Mesendoderm (in vitro differentiated cells): ENCODE data around the gene HAP1.

ENCODE experiments used
- DNase-seq: peaks from one replicate; pipeline ENCODE4 v3.0.0; 2013
- H2AK5ac ChIP-seq: 2 replicates; pipeline ENCODE4 v1.6.1; 2013; ENCODE audit warnings: low read length, inconsistent platforms
- H2BK120ac ChIP-seq: 2 replicates; pipeline ENCODE4 v1.6.1; 2013; ENCODE audit warnings: low read depth, mild to moderate bottlenecking, low read length, moderate library complexity, mixed read lengths
- H2BK15ac ChIP-seq: replicated peaks from 2 replicates; pipeline ENCODE4 v1.6.1; 2013; ENCODE audit warnings: low read depth, mild to moderate bottlenecking, moderate library complexity
- H2BK5ac ChIP-seq: 2 replicates; pipeline ENCODE4 v1.6.1; 2013; ENCODE audit warnings: low read length, inconsistent platforms
- H3K18ac ChIP-seq: 2 replicates; pipeline ENCODE4 v1.6.1; 2013; ENCODE audit warnings: mild to moderate bottlenecking, low read length, mixed read lengths
- H3K23ac ChIP-seq: one replicate; pipeline ENCODE4 v1.6.1; 2013; ENCODE audit warnings: low read length
- H3K27ac ChIP-seq: 2 replicates; pipeline ENCODE4 v1.5.1; 2013; ENCODE audit warnings: low read depth, mild to moderate bottlenecking, inconsistent platforms, low read length, moderate library complexity
- H3K27me3 ChIP-seq: 2 replicates; pipeline ENCODE4 v1.6.1; 2013; ENCODE audit warnings: low read length, control low read depth, mild to moderate bottlenecking, inconsistent platforms; ENCODE audit not compliant: insufficient read depth, poor library complexity
- H3K36me3 ChIP-seq: 2 replicates; pipeline ENCODE4 v1.6.1; 2013; ENCODE audit warnings: low read length, inconsistent platforms; ENCODE audit not compliant: control insufficient read depth, insufficient read depth
- H3K4ac ChIP-seq: one replicate; pipeline ENCODE4 v1.6.1; 2013; ENCODE audit warnings: low read depth, mild to moderate bottlenecking, low read length, moderate library complexity
- H3K4me1 ChIP-seq: 2 replicates; pipeline ENCODE4 v1.6.1; 2013; ENCODE audit warnings: low read depth, low read length, inconsistent platforms; ENCODE audit not compliant: control insufficient read depth
- H3K4me2 ChIP-seq: 2 replicates; pipeline ENCODE4 v1.6.1; 2013; ENCODE audit warnings: low read length
- H3K4me3 ChIP-seq: 2 replicates; pipeline ENCODE4 v1.5.1; 2013; ENCODE audit warnings: mild to moderate bottlenecking, low read length
- H3K56ac ChIP-seq: one replicate; pipeline ENCODE4 v1.6.1; 2013; ENCODE audit warnings: low read length
- H3K79me1 ChIP-seq: 2 replicates; pipeline ENCODE4 v1.6.1; 2013; ENCODE audit warnings: low read length, inconsistent platforms
- H3K79me2 ChIP-seq: 2 replicates; pipeline ENCODE4 v1.6.1; 2013; ENCODE audit warnings: mild to moderate bottlenecking, low read length; ENCODE audit not compliant: control insufficient read depth, insufficient read depth
- H3K9ac ChIP-seq: 2 replicates; pipeline ENCODE4 v1.6.1; 2013; ENCODE audit warnings: low read length, inconsistent platforms
- H4K5ac ChIP-seq: one replicate; pipeline ENCODE4 v1.6.1; 2013; ENCODE audit warnings: low read length
- H4K8ac ChIP-seq: one replicate; pipeline ENCODE4 v1.6.1; 2013; ENCODE audit warnings: low read depth, mild to moderate bottlenecking, control low read depth, low read length, moderate library complexity
- WGBS: extraction: QIAGEN DNeasy Blood & Tissue Kit; methylation state at CpG from one replicate; pipeline ENCODE4 v1.1.7; 2013; ENCODE audit warnings: low lambda C conversion rate, missing lambda C conversion rate; ENCODE audit not compliant: insufficient coverage; ENCODE audit errors: extremely low coverage; 5-methylcytosine and 5-hydroxymethylcytosine counted together

Gene HAP1

GRCh38 chr17:41760878-41761277 lies 26.4 kb upstream of the HAP1 start:
- Histone ChIP-seq H3K27ac (no peak overlapping the region), H2BK15ac (no peak overlapping the region), H4K5ac (no peak overlapping the region), H3K79me1 (no peaks in the 10 kb centered on the region), H3K4me2 (no peak overlapping the region), H3K9ac (no peak overlapping the region), H2BK5ac (no peak overlapping the region), H2AK5ac (no peak overlapping the region), H2BK120ac (no peak overlapping the region), H3K4me3 (no peak overlapping the region), H3K18ac (no peak overlapping the region), H3K79me2 (no peaks in the 10 kb centered on the region), H3K27me3 (no peaks in the 10 kb centered on the region), H3K4me1 (no peaks in the 10 kb centered on the region), H4K8ac (no peak overlapping the region), H3K56ac (no peak overlapping the region), H3K23ac (no peak overlapping the region), H3K36me3 (peaks cover 20% of the 10 kb centered on the region), H3K4ac (no peak overlapping the region)
- DNase-seq = no peak
- no CpG with 5 or more reads among the region's 6 CpGs for WGBS

- Histone ChIP-seq H3K36me3 (peaks cover 13% of the 10 kb centered on the region), H3K56ac (no peak overlapping the region), H2BK120ac (no peak overlapping the region), H3K4me1 (no peaks in the 10 kb centered on the region), H2AK5ac (no peak overlapping the region), H2BK5ac (no peak overlapping the region), H3K79me1 (no peaks in the 10 kb centered on the region), H3K4me3 (no peak overlapping the region), H3K79me2 (no peaks in the 10 kb centered on the region), H4K5ac (no peak overlapping the region), H4K8ac (no peak overlapping the region), H3K9ac (no peak overlapping the region), H3K4ac (no peak overlapping the region), H3K4me2 (no peak overlapping the region), H3K27me3 (no peaks in the 10 kb centered on the region), H3K18ac (no peak overlapping the region), H2BK15ac (no peak overlapping the region), H3K23ac (no peak overlapping the region), H3K27ac (no peak overlapping the region)
- no peak for DNase-seq
- WGBS = no CpG with 5 or more reads among the region's 9 CpGs
Measured at GRCh38 chr17:41758601-41759000, 24.2 kb upstream of the HAP1 start.

DNA sequence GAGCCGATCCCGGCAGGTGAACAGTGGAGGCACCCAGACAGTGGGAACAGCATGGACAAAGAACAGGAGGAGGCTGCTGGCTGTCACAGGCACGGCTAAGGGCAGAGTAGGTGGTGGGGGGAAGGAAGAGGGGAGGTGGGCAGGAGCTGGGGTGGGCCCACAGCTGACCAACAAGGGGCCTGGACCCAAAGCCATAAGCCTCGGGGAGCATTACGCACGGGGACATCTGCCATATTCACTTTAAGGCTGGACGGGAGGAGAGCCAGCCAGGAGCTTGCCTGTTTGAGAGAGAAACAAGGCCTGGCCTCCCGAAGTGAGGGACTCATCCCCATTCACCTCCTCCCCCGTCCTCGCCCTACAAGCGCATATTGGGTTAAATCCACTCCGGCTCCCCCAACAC lies 19.6 kb upstream of the HAP1 start:
- H3K9ac ChIP-seq = no peak overlapping the region
- H3K27ac ChIP-seq = no peak overlapping the region
- no peaks in the 10 kb centered on the region for H3K79me2 ChIP-seq
- WGBS = no CpG with 5 or more reads among the region's 12 CpGs
- no peak overlapping the region for H2BK120ac ChIP-seq
- no peak overlapping the region for H4K5ac ChIP-seq
- H3K27me3 ChIP-seq = no peaks in the 10 kb centered on the region
- H3K36me3 ChIP-seq = peaks cover 6% of the 10 kb centered on the region
- no peak overlapping the region for H3K23ac ChIP-seq
- no peak overlapping the region for H3K4ac ChIP-seq
- no peaks in the 10 kb centered on the region for H3K79me1 ChIP-seq
- no peak overlapping the region for H4K8ac ChIP-seq
- no peak overlapping the region for H2BK15ac ChIP-seq
- H2AK5ac ChIP-seq = no peak overlapping the region
- H3K4me3 ChIP-seq = no peak overlapping the region
- no peak overlapping the region for H3K18ac ChIP-seq
- H3K56ac ChIP-seq = no peak overlapping the region
- no peak for DNase-seq
- H3K4me1 ChIP-seq = no peaks in the 10 kb centered on the region
- no peak overlapping the region for H3K4me2 ChIP-seq
- no peak overlapping the region for H2BK5ac ChIP-seq

GRCh38 chr17:41751288-41751687 lies 16.8 kb upstream of the HAP1 start:
- Histone ChIP-seq H4K5ac (no peak overlapping the region), H3K27me3 (no peaks in the 10 kb centered on the region), H3K9ac (no peak overlapping the region), H3K36me3 (no peaks in the 10 kb centered on the region), H2BK5ac (no peak overlapping the region), H3K4me1 (no peaks in the 10 kb centered on the region), H3K4me2 (no peak overlapping the region), H3K18ac (no peak overlapping the region), H3K27ac (no peak overlapping the region), H2BK15ac (no peak overlapping the region), H3K4me3 (no peak overlapping the region), H3K4ac (no peak overlapping the region), H3K79me1 (no peaks in the 10 kb centered on the region), H3K79me2 (no peaks in the 10 kb centered on the region), H2BK120ac (no peak overlapping the region), H3K56ac (no peak overlapping the region), H3K23ac (no peak overlapping the region), H4K8ac (no peak overlapping the region), H2AK5ac (no peak overlapping the region)
- no CpG with 5 or more reads among the region's 3 CpGs for WGBS
- DNase-seq = no peak

- no peak overlapping the region for H4K5ac ChIP-seq
- no peak overlapping the region for H3K23ac ChIP-seq
- no peak overlapping the region for H2AK5ac ChIP-seq
- no peaks in the 10 kb centered on the region for H3K4me1 ChIP-seq
- no peak overlapping the region for H4K8ac ChIP-seq
- H3K36me3 ChIP-seq = no peaks in the 10 kb centered on the region
- H2BK15ac ChIP-seq = no peak overlapping the region
- no peak overlapping the region for H3K9ac ChIP-seq
- H3K4me2 ChIP-seq = no peak overlapping the region
- no peak overlapping the region for H3K27ac ChIP-seq
- no peak overlapping the region for H3K18ac ChIP-seq
- H3K4me3 ChIP-seq = no peak overlapping the region
- DNase-seq = no peak
- H3K79me1 ChIP-seq = no peaks in the 10 kb centered on the region
- no CpG with 5 or more reads among the region's 4 CpGs for WGBS
- H3K4ac ChIP-seq = no peak overlapping the region
- H3K27me3 ChIP-seq = no peaks in the 10 kb centered on the region
- no peak overlapping the region for H3K56ac ChIP-seq
- H3K79me2 ChIP-seq = no peaks in the 10 kb centered on the region
- no peak overlapping the region for H2BK5ac ChIP-seq
- no peak overlapping the region for H2BK120ac ChIP-seq
Measured at GRCh38 chr17:41750862-41751261, 16.4 kb upstream of the HAP1 start.

DNA sequence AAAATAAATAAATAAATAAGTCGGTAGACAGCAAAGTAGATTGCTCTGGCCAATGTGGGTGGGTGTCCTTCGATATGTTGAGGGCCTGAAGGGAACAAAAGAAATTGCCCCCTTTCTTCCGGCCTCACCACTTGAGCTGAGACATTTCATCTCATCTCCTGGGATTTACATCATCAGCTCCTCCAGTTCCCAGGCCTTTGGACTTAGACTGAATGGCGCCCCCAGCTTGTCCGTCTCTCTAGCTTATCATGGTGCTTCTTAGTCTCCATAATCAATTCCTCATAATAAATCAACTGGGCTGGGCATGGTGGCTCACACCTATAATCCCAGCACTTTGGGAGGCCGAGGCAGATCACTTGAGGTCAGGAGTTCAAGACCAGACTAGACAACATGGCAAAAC lies 13.8 kb upstream of the HAP1 start:
- Histone ChIP-seq H3K27me3 (no peaks in the 10 kb centered on the region), H3K36me3 (no peaks in the 10 kb centered on the region), H3K23ac (no peak overlapping the region), H3K4me3 (no peak overlapping the region), H2BK15ac (no peak overlapping the region), H4K5ac (no peak overlapping the region), H2AK5ac (no peak overlapping the region), H3K4ac (no peak overlapping the region), H2BK5ac (no peak overlapping the region), H3K4me1 (no peaks in the 10 kb centered on the region), H3K18ac (no peak overlapping the region), H3K79me2 (no peaks in the 10 kb centered on the region), H3K79me1 (no peaks in the 10 kb centered on the region), H3K9ac (no peak overlapping the region), H4K8ac (no peak overlapping the region), H3K27ac (no peak overlapping the region), H2BK120ac (no peak overlapping the region), H3K4me2 (no peak overlapping the region), H3K56ac (no peak overlapping the region)
- DNase-seq = no peak
- WGBS = no CpG with 5 or more reads among the region's 6 CpGs
